HUES48 (cell line): ENCODE data around the gene PCBD1.

ENCODE experiments used
- H3K27ac ChIP-seq: one replicate; pipeline ENCODE4 v1.7.0; 2013; ENCODE audit warnings: low read depth, low read length, inconsistent platforms
- H3K27me3 ChIP-seq: 2 replicates; pipeline ENCODE4 v1.6.1; 2013; ENCODE audit warnings: mild to moderate bottlenecking, low read length; ENCODE audit not compliant: control insufficient read depth, insufficient read depth
- H3K36me3 ChIP-seq: 2 replicates; pipeline ENCODE4 v1.6.1; 2013; ENCODE audit warnings: low read length; ENCODE audit not compliant: control insufficient read depth, insufficient read depth
- H3K4me1 ChIP-seq: 2 replicates; pipeline ENCODE4 v1.6.1; 2013; ENCODE audit warnings: mild to moderate bottlenecking, low read length; ENCODE audit not compliant: control insufficient read depth, insufficient read depth
- H3K4me3 ChIP-seq: 2 replicates; pipeline ENCODE4 v1.5.1; 2013; ENCODE audit warnings: mild to moderate bottlenecking, low read depth, low read length
- H3K9ac ChIP-seq: 2 replicates; pipeline ENCODE4 v1.6.1; 2013; ENCODE audit warnings: mild to moderate bottlenecking, low read depth, low read length, moderate library complexity
- H3K9me3 ChIP-seq: 2 replicates; pipeline ENCODE4 v1.6.1; 2013; ENCODE audit warnings: low read length; ENCODE audit not compliant: control insufficient read depth, insufficient read depth

Gene PCBD1

DNA sequence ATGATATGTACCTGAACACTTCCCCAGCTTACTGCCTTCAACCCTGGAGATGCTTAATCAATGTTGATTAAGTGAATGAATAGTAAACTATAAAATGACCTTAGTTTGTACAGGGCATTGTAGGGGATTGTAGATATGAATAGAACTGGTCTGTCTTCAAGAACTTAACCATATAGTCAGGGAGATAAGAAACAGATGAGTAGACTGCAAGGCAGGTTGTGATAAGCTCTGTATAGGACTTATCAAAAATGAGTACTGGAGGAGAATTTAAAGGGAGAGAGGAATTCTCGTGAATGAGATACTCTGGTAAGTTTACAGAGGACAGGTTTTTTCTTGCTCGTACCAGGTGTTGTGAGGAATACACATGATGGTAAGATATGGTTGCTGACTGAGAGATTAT lies 45.0 kb downstream of the PCBD1 start:
- Histone ChIP-seq H3K9me3 (no peaks in the 10 kb centered on the region), H3K9ac (no peak overlapping the region), H3K27ac (no peak overlapping the region), H3K4me3 (no peak overlapping the region), H3K36me3 (peaks cover 32% of the 10 kb centered on the region), H3K27me3 (no peaks in the 10 kb centered on the region), H3K4me1 (no peaks in the 10 kb centered on the region)

DNA sequence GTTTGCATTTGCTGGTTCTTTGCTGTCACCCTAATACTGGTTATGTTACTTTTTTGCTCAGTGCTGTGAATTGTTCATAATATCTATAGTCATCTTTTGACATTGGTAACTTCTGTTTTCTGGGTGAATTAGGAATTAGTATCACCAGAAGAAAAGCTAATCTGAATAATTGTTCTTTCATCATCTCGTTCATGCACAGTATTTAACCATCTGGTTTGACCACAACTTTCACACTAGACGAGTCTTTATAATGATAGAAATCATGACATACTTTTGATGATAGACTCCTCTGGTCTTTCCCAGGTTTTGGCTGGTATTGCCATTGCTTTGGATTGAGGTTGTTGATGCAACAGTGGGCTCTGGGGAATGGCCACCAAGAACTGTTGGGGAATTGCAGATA lies 47.5 kb downstream of the PCBD1 start:
- H3K36me3 ChIP-seq = peaks cover 16% of the 10 kb centered on the region
- no peaks in the 10 kb centered on the region for H3K9me3 ChIP-seq
- no peaks in the 10 kb centered on the region for H3K27me3 ChIP-seq
- no peak overlapping the region for H3K9ac ChIP-seq
- no peak overlapping the region for H3K4me3 ChIP-seq
- no peaks in the 10 kb centered on the region for H3K4me1 ChIP-seq
- no peak overlapping the region for H3K27ac ChIP-seq

DNA sequence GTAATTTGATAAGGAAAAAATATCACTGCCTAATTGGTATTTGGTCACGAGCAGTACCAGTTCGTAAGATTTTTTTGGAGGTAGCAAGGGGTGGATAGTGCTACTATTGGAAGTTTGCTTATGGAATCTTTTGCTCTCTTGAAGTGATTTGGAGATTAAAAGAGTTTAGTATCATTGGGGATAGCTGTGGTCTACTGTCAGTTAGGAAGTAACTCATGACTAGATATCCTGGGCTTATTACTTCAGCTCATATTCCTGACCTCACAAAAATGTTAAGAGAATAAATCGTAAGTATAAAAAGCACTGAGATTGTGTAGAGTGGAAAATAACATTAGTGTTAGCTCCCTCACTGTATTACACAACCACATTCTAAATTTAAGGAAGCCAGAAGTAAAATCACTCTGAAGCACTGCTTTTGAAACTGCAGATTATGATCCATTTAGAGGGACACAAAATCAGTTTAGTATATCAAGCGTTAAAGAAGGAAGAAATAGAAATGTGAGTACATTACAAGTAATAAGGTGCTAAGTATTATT lies 50.0 kb downstream of the PCBD1 start:
- Histone ChIP-seq H3K27ac (no peak overlapping the region), H3K4me3 (no peak overlapping the region), H3K9me3 (no peaks in the 10 kb centered on the region), H3K9ac (no peak overlapping the region), H3K4me1 (no peaks in the 10 kb centered on the region), H3K27me3 (no peaks in the 10 kb centered on the region), H3K36me3 (peaks cover 7% of the 10 kb centered on the region)

GRCh38 chr10:70837660-70838059 lies 50.7 kb downstream of the PCBD1 start:
- Histone ChIP-seq H3K27me3 (no peaks in the 10 kb centered on the region), H3K4me3 (no peak overlapping the region), H3K9ac (no peak overlapping the region), H3K4me1 (no peaks in the 10 kb centered on the region), H3K27ac (no peak overlapping the region), H3K9me3 (no peaks in the 10 kb centered on the region), H3K36me3 (peaks cover 6% of the 10 kb centered on the region)

DNA sequence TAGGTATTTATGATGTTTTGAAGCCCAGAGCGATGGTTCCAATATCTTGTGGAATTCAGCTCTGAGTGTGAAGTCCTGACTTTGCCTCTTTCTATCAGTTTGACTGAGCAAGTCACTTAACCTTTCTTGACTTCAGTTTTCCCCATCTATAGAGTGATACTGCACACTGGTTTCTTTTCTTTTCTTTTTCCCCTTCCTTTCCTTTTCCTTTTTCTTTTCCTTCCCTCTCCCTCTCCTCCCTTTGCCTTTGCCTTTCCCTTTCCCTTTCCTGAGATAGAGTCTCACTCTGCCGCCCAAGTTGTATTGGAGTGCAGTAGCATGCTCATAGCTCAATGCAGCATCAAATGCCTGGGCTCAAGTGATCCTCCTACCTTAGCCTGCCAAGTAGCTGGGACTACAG lies 52.0 kb downstream of the PCBD1 start:
- Histone ChIP-seq H3K4me3 (no peak overlapping the region), H3K9ac (no peak overlapping the region), H3K27me3 (no peaks in the 10 kb centered on the region), H3K4me1 (no peaks in the 10 kb centered on the region), H3K9me3 (no peaks in the 10 kb centered on the region), H3K27ac (no peak overlapping the region), H3K36me3 (peaks cover 3% of the 10 kb centered on the region; the same call in 1 of the 2 replicates)

DNA sequence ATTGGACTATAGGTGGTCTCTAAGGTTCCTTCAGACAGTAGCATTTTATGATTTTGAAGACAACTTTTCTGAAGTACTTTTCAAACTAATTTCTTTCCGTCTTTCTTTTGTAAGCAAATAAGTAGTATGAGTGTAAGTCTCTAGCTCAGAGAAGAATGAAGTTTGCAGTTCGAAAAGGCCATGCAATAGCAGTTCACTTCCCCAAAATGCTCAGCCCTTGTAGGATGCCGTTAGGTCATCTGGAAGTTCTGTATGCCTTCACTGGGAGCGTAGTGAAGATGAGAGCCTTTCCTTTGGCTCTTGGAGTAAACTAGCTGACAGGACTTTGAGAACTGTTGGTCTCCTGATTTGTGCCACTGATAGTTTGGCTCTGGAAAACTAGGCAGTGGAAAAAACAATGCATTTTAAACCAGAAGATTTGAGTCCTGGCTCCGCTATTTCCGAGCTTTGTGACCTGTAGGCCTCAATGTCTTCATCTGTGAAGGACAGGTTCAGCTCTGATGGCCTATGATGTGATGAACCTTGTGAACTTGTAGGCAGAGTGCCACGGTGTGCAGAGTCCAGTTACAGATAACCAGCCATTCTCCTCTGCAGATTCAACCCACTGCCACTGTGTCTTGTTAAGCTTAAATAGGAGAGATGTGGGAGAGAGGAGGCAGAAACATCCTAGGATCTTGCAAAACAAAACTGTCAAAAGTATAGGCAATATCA lies 53.8 kb downstream of the PCBD1 start:
- Histone ChIP-seq H3K27ac (no peak overlapping the region), H3K27me3 (no peaks in the 10 kb centered on the region), H3K4me3 (no peak overlapping the region), H3K9ac (no peak overlapping the region), H3K36me3 (peaks cover 13% of the 10 kb centered on the region), H3K4me1 (no peaks in the 10 kb centered on the region), H3K9me3 (no peaks in the 10 kb centered on the region)

- no peaks in the 10 kb centered on the region for H3K4me1 ChIP-seq
- peaks cover 13% of the 10 kb centered on the region for H3K36me3 ChIP-seq
- no peak overlapping the region for H3K27ac ChIP-seq
- H3K9me3 ChIP-seq = no peaks in the 10 kb centered on the region
- H3K9ac ChIP-seq = no peak overlapping the region
- no peak overlapping the region for H3K4me3 ChIP-seq
- no peaks in the 10 kb centered on the region for H3K27me3 ChIP-seq
Observed at GRCh38 chr10:70834021-70834420, 54.3 kb downstream of the PCBD1 start.

GRCh38 chr10:70833601-70834000 lies 54.8 kb downstream of the PCBD1 start:
- Histone ChIP-seq H3K4me1 (no peaks in the 10 kb centered on the region), H3K4me3 (no peak overlapping the region), H3K36me3 (peaks cover 13% of the 10 kb centered on the region), H3K9me3 (no peaks in the 10 kb centered on the region), H3K27ac (no peak overlapping the region), H3K9ac (no peak overlapping the region), H3K27me3 (no peaks in the 10 kb centered on the region)
